HEK293T (cell line): ENCODE measurements around the gene C20orf141.

Source experiments
- CTCF ChIA-PET: fragments of 350-600 bp; formaldehyde crosslinking; extraction: SDS; loops from one replicate; lab custom pipeline; 2021; ENCODE audit warnings: antibody characterized with exemption, inconsistent platforms; lab: Yijun Ruan, JAX
- POLR2A ChIA-PET: fragments of 350-600 bp; formaldehyde crosslinking; extraction: SDS; loops from one replicate; lab custom pipeline; 2020; ENCODE audit warnings: antibody characterized with exemption, inconsistent platforms; lab: Yijun Ruan, JAX
- DNase-seq: peaks from one replicate; pipeline ENCODE4 v3.0.0; 2012; ENCODE audit warnings: mixed read lengths; ENCODE audit errors: extremely low spot score
- ARNT ChIP-seq: fragments of 450-650 bp; IDR thresholded peaks from 2 replicates; pipeline ENCODE4 v1.6.1; 2017; ENCODE audit warnings: mild to moderate bottlenecking
- BHLHE40 ChIP-seq: fragments of 450-650 bp; IDR thresholded peaks from 2 replicates; pipeline ENCODE4 v1.6.1; 2016; ENCODE audit warnings: mild to moderate bottlenecking, moderate library complexity, borderline replicate concordance
- CTBP1 ChIP-seq: fragments of 450-650 bp; IDR thresholded peaks from 2 replicates; pipeline ENCODE4 v1.6.1; 2016; ENCODE audit warnings: borderline replicate concordance
- ELF4 ChIP-seq: fragments of 450-650 bp; IDR thresholded peaks from 2 replicates; pipeline ENCODE4 v1.6.1; 2017; ENCODE audit warnings: antibody characterized with exemption
- FOXA1 ChIP-seq: fragments of 450-650 bp; IDR thresholded peaks from 2 replicates; pipeline ENCODE4 v1.6.1; 2016; ENCODE audit warnings: mild to moderate bottlenecking
- FOXK2 ChIP-seq: fragments of 450-650 bp; IDR thresholded peaks from 2 replicates; pipeline ENCODE4 v1.6.1; 2016; ENCODE audit warnings: mild to moderate bottlenecking
- FOXM1 ChIP-seq: fragments of 450-650 bp; IDR thresholded peaks from 2 replicates; pipeline ENCODE4 v1.6.1; 2017; ENCODE audit warnings: mild to moderate bottlenecking, borderline replicate concordance
- HDGF ChIP-seq: fragments of 450-650 bp; IDR thresholded peaks from 2 replicates; pipeline ENCODE4 v1.6.1; 2017; ENCODE audit warnings: antibody characterized with exemption, borderline replicate concordance
- L3MBTL2 ChIP-seq: fragments of 450-650 bp; conservative IDR thresholded peaks from 2 replicates; pipeline ENCODE4 v1.6.1; 2016; ENCODE audit warnings: mild to moderate bottlenecking
- LEF1 ChIP-seq: fragments of 450-650 bp; IDR thresholded peaks from 2 replicates; pipeline ENCODE4 v1.6.1; 2017; ENCODE audit warnings: mild to moderate bottlenecking, borderline replicate concordance
- NFRKB ChIP-seq: fragments of 450-650 bp; IDR thresholded peaks from 2 replicates; pipeline ENCODE4 v1.6.1; 2016; ENCODE audit warnings: mild to moderate bottlenecking, moderate library complexity
- SP1 ChIP-seq: fragments of 450-650 bp; IDR thresholded peaks from 2 replicates; pipeline ENCODE4 v1.6.1; 2017
- SUZ12 ChIP-seq: fragments of 450-650 bp; IDR thresholded peaks from 2 replicates; pipeline ENCODE4 v1.6.1; 2016; ENCODE audit warnings: mild to moderate bottlenecking
- TARDBP ChIP-seq: fragments of 450-650 bp; IDR thresholded peaks from 2 replicates; pipeline ENCODE4 v1.6.1; 2016
- ZNF384 ChIP-seq: fragments of 450-650 bp; IDR thresholded peaks from 2 replicates; pipeline ENCODE4 v1.6.1; 2016
- TF ChIP-seq, protein P1 (sequence below): fragments of 450-650 bp; IDR thresholded peaks from 2 replicates; pipeline ENCODE4 v1.6.1; 2016

C20orf141 gene

DNA sequence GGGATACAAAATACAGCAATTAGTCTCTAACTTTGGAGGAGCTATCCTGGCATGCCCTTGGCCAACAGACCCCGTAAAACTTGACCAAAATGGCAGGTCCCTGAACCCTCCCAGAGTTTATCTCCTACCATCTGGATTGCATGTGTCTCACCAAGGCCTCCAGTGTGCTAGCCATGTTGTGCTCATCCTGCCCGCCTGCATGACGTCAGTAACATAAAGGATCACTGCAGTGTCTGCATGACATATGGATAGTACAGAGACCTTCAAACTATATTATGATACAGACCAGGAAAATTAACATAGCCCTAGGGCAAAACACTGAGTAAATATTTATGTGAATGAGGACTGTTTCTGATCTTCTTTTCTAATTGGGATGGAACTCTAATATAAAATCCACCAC lies 39.6 kb upstream of the C20orf141 start:
- POLR2A ChIA-PET: no interaction called here
- DNase-seq: no peak
- CTCF ChIA-PET: no interaction called here
- TF ChIP-seq FOXM1: no peak
- no peak for TF ChIP-seq SP1
- no peak for TF ChIP-seq SUZ12
- TF ChIP-seq FOXA1: no peak

DNA sequence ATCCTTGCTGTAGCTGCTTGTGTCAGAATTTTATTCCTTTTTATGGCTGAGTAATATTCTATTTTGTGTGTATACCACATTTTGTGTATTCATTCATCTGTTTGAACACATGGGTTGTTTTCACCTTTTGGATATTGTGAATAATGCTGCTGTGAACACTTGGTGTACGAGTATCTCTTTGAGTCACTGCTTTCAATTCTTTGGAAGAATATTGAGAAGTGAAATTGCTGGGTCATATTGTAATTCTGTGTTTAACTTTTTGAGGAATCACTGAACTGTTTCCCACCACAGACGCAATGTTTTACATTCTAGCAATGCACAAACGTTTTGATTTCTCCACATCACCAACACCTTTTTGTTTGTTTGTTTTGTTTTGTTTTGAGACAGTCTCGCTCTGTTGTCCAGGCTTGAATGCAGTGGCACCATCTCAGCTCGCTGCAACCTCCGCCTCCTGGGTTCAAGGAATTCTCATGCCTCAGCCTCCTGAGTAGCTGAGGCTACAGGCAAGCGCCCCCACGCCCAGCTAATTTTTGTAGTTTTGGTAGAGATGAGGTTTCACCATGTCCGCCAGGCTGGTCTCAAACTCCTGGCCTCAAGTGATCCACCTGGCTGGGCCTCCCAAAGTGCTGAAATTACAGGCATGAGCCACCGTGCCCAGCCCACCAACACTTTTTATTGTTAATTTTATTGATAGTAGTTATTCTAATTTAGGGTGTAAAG lies 36.0 kb upstream of the C20orf141 start:
- ChIA-PET POLR2A (no interaction called here), CTCF (no interaction called here)
- TF ChIP-seq, protein P1, sequence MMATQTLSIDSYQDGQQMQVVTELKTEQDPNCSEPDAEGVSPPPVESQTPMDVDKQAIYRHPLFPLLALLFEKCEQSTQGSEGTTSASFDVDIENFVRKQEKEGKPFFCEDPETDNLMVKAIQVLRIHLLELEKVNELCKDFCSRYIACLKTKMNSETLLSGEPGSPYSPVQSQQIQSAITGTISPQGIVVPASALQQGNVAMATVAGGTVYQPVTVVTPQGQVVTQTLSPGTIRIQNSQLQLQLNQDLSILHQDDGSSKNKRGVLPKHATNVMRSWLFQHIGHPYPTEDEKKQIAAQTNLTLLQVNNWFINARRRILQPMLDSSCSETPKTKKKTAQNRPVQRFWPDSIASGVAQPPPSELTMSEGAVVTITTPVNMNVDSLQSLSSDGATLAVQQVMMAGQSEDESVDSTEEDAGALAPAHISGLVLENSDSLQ: no peak
- TF ChIP-seq SP1: no peak
- TF ChIP-seq ARNT: no peak
- TF ChIP-seq TARDBP: no peak
- no peak for TF ChIP-seq NFRKB
- no peak for TF ChIP-seq BHLHE40
- TF ChIP-seq FOXA1: no peak
- no peak for TF ChIP-seq ELF4
- no peak for TF ChIP-seq HDGF
- no peak for TF ChIP-seq FOXK2
- DNase-seq: no peak

DNA sequence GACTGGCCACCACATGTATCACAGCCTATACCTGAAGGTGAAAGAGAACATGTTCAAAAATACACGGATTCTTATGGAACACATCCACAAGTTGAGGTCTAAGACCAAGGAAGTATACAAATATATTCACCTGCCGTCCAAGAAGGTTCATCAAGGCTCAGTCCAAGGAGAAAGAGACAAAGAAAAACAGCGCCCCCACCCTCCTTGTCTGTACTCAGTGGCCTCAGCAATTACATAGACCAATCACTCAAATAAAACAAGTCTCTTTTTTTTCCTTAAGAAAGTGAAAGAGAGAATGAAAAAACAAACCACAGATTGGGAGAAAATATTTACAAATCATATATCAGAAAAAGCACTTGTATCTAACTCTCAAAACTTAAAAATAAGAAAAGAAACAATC lies 33.8 kb upstream of the C20orf141 start:
- POLR2A ChIA-PET: no interaction called here
- CTCF ChIA-PET: interaction anchor here (0.6 kb wide), 1 partner anchor 14 kb away, joined by 3 read pairs; no protein-coding TSS in a partner anchor
- no peak for TF ChIP-seq FOXA1
- peak; percentile 7 for DNase-seq

DNA sequence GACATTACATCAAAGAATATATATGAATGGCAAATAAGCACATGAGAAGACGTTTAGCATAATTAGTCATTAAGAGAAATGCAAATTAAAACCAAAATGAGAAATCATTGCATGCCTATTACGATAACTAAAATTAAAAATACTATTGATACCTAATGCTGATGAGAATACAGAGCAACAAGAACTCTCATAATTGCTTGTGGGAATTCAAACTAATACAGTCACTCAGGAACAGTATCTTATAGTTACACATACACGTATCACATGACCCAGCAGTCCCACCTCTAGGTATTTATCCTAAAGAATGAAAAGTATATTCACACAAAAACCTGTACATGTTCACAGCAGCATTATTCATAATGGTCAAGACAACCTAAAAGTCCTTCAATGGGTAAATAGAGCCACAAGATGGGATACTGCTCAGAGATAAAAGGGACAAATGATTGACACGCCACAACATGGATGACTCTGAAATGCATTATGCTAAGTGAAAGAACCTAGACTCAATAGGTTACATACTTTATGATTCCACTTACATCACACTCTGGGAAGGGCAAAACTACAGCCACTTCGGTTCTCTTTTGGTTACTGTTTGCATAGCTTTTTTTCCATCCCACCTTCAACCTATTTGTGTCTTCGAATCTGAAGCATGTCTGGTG lies 30.8 kb upstream of the C20orf141 start:
- CTCF ChIA-PET: no interaction called here
- POLR2A ChIA-PET: no interaction called here
- TF ChIP-seq, protein P1: peak; percentile 44
- no peak for TF ChIP-seq L3MBTL2
- no peak for DNase-seq

DNA sequence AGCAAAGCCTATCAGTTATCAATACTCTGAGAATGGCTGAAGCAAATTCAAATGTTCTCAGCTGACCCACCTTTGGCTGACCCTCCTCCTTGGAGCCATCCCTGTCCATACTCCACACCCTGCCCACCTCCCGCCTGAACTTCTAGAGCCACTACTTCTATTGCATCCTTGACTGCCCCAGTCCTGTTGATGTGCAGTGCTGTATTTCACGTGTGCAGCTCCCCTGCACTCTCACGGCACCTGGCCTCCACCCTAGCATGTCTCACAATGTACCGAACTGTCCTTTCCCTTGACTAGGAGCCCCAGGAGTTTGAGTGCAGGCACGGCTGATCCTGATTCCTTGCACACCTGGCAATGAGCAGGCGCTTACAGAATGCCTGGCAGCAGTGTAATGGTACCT lies 21.3 kb upstream of the C20orf141 start:
- no peak for TF ChIP-seq L3MBTL2
- CTCF ChIA-PET: interaction anchor here (0.6 kb wide), 1 partner anchor 59 kb away, joined by 3 read pairs; no protein-coding TSS in a partner anchor

DNA sequence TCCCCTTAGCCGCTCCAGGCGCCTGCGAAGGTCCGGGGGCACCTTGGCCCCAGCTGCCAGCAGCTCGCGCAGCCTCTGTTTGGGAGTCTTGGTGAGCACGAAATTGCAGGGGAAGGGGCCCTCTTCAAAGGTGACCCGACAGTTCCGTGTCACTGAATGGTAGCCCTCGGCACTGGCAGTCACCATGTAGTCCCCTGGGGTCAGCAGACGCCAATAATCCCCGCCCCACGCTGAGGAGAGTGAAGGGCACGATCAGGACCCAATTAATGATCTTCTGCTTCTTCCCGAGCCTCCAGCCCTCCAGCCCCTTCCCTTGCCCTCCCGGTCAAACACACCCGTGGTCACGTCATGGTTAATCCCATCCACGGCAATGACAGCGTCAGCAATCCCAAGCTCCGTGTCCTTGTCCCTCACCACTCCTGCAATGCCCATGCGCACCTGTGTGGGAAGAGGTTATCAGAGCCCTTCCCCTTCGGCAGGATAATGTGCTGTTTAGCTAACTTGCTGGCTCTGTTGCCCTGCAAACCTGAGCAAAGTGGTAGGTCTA lies 20.5 kb upstream of the C20orf141 start:
- no peak for DNase-seq
- ChIA-PET CTCF (interaction anchor here (0.6 to 1.2 kb wide), 2 partner anchors 22 to 58 kb away, joined by 3 read pairs; no protein-coding TSS in a partner anchor), POLR2A (no interaction called here)
- TF ChIP-seq, protein P1: no peak
- TF ChIP-seq ARNT: no peak
- TF ChIP-seq BHLHE40: no peak
- no peak for TF ChIP-seq HDGF
- TF ChIP-seq CTBP1: no peak
- no peak for TF ChIP-seq NFRKB
- no peak for TF ChIP-seq SUZ12
- TF ChIP-seq LEF1: no peak
- TF ChIP-seq ELF4: no peak
- TF ChIP-seq FOXA1: no peak
- TF ChIP-seq FOXK2: no peak
- TF ChIP-seq SP1: no peak

More for the DNA sequence above, 21.3 kb upstream of the C20orf141 start:
- POLR2A ChIA-PET: no interaction called here
- no peak for DNase-seq

DNA sequence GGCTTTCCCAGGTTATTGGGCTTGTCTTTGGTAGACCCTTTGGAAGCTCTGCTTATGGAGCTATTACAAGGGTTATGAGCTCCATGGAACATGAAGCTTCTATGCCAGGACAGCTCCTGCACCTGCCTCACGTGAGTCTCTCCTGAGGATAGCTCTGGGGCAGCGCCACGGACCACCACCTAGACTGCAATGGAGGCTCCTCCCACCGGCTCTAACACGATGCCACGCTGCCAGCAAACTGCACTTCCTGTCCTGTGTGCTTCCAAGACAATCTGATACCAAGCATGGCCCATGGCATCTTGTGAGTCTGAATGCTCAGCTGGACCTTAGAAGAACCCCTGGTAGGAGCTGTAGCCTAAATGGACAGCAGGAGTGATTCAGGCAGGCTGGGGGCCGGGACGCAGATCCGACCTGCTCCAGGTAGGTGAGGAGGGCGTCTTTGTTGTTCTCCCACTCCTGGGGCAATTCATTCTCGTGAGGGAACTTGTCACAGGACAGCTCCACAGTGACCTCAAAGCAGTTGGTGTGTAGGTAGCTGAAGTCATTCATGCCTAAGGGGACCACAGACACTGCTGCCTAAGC lies 19.8 kb upstream of the C20orf141 start:
- POLR2A ChIA-PET: interaction anchor here (0.8 kb wide), 1 partner anchor 8 kb away, joined by 3 read pairs; no protein-coding TSS in a partner anchor
- no peak for TF ChIP-seq NFRKB
- no peak for TF ChIP-seq FOXK2
- no peak for TF ChIP-seq LEF1
- TF ChIP-seq BHLHE40: no peak
- TF ChIP-seq SP1: no peak
- no peak for TF ChIP-seq L3MBTL2
- no peak for TF ChIP-seq FOXM1
- TF ChIP-seq ELF4: no peak
- no peak for TF ChIP-seq ZNF384
- TF ChIP-seq ARNT: no peak
- TF ChIP-seq TARDBP: no peak
- TF ChIP-seq, protein P1: no peak
- no peak for TF ChIP-seq CTBP1
- no peak for TF ChIP-seq FOXA1
- no peak for TF ChIP-seq HDGF
- TF ChIP-seq SUZ12: no peak
- CTCF ChIA-PET: interaction anchor here (1.2 kb wide), 1 partner anchor 23 kb away, joined by 3 read pairs; no protein-coding TSS in a partner anchor
- DNase-seq: no peak
